GM21576 (cell line): ENCODE measurements around the gene GOLGA7B.
A peak's percentile ranks its signal among the peaks of the same experiment; 100 is the strongest.

Source experiments
- ATAC-seq: cut with Tn5 transposase; IDR thresholded peaks from one replicate; pipeline ENCODE4 v1.9.1; 2021; ENCODE audit warnings: mild to moderate bottlenecking, moderate library complexity; ENCODE audit not compliant: unreplicated experiment

The GOLGA7B gene

DNA sequence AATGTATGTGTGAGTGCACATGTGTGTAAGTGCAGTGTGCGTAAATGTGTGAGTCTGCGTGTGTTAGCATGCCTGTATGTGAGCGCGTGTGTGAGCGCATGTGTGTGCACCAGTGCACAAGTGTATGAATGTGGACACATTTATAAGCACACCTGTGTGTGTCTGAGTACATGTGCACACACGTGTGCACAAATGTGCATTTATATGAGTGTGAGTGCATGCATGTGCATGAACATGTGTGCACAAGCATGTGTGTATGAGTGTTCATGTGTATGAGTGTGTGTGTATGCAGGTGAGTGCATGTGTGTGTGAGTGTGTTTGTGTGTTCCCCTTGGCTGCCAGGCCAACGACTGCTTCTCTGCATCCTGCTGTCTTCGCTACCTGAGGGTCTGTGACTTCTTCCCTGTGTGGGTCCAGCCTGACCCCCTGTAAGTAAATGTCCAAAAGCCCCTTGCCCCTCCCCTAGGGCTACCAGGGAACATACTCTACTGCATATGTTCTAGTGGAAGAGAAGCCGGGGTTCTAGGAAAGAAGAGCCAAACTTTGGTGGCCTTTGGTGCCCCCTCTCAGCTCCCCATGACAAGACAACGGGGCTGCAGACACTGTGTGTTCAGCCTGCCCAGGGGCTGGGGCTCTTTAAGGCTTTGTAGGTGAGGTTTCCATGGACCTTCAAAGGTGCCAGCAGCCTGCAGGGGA, 17.0 kb downstream of the GOLGA7B start:
- ATAC-seq, result no peak

DNA sequence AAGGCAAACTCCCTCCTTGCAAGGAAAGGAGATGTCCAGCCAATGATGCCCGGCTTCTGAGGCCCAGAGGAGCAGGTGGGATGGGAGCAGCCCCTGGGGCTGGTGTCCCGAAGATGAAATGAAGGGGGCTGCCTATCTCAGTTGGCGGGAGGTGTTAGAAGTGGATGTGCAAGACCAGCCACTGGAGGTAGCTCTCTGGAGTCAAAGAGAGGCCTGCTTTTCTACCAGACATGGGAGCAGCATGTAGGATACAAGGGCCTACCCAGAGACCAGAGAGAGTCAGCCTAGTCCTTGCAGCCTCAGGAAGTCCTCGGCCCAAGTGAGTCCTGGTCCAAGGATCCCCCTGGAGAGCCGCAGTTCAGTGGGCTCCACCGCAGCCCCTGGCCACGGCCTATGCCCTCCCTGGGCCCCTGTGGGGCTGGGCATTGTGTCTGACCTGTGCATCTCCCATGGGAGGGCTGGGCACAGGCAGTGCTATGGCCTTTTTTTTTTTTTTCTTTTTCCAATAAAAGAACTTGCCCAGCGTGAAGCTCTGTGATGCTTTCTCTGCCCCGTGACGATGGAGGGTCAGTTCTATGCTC, 17.7 kb downstream of the GOLGA7B start:
- ATAC-seq, result no peak

DNA sequence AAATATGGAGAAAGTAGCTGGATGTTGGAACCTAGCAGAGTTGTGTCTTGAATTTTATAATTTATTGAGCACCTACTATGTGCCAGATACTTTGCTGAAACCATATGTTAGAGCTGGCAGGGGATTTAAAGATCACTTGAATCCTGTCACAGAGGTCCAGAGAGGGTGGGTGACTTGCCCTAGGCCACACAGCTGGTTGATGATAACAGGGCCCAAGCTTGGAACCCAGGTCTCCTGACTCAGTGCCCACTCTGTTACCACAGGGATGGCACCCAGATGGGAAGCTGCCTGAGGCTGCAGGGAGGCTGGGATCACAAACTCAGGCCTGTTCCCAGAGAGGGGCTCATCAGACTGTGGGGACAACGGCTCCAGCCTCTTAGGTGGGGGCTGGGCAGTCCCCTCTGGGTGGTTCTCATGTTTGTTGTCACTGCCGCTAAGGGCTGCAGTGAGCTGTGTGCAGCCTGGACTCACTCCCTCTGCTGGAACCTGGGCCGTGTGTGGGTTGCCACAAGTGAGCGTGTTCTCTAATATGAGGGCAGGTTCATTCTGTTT, 18.6 kb downstream of the GOLGA7B start:
- no peak for ATAC-seq

DNA sequence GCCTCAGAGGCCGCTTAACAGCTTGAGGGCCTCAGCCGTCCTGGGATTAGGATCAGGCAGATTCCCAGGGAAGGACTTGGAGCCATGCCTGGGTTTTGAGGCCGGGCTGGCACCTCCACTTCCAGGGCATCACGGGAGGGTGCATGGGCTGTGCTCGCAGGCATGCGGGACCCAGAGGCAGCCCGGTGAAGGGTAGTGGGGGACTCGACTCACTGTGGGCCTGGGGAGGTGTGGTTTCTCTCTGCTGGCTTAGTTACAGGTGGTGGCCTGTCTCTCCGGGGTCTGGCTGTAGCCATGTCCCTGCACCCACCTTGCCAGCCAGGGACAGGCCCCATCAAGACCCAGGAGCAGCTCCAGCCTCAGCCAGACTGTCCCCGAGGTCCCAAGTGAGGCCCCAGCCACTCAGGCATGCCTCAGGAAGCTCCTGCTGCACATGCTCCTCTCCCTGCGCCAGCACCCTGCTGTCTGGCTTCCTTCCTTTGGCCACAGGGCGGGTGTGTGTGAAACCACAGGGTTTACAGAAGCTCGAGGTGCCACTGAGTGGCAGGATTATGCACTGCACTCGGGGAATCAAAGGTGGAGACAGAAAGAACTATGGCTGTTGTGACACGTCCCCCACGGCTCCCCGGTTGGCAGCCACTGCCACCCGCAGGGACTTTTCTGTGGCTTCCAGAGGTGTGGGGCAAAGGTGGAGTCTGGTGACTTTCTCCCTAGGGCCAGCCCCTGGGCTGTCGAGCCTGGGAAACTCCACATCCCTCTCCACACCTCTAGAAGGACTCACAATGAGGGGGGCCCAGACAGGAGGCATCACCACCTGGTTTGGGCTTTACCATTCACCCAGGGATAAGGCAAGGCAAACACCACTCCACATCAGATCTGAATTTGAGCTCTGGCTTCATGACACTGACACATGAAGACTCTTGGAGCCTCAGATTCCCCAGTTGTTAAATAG, 19.7 kb downstream of the GOLGA7B start:
- ATAC-seq, result peak; percentile 92

DNA sequence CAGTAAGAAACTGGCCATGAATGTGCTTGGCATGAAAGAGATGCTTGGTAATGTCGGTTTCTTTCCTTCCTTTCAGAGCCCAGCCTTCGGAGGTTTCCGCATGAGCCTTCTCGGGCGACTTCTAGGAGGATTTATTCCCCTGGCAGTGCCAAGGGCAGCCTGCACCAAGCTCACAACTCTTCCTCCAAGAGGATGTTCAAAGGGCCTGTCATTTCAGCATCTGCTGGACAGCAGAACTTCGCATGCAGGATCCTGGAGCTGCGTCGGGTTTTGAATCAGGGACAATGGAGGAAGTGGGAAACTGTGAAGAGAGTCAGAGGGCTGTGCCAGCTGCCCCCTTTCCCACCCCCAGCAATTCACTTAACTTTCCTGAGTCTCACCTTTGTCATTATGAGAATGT, 21.3 kb downstream of the GOLGA7B start:
- ATAC-seq, result no peak

DNA sequence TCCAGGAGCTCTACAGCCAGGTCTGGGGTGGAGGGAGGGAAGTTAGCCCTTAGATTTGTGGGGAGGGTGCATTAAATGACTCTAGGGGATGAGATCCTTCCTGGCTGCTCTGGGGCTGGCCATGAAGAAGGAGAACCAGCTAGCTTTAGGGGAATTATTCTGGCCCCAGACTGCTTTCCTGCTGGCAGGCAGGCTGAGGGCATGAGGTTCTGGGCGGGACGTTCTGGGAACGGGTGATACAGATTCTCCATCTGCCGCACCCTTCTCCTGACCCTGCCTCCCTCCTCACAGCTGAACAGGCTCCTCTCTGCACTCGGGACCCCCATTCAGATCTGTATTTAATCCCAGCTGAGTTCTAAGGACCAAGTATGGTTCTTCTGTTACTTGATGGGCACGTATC, 23.9 kb downstream of the GOLGA7B start:
- no peak for ATAC-seq

DNA sequence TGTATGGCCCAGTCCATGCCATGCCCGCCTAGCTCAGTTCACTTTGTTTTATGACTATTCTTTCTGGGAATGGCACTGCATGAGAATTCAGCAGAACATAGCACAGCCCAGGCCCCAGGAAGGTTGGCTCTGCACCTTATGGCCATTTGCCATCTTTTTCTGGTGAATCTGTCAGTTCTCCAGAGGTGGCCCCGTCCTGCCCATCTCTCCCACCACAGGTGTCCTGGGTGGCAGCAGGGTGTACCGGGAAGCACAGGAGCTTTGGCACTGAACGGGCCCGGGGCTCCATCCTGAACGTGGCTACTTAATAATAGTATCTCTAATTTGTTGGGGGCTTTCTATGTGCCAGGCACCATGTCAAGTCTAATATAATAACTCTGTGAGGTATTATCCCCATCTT, 24.7 kb downstream of the GOLGA7B start:
- ATAC-seq, result no peak

DNA sequence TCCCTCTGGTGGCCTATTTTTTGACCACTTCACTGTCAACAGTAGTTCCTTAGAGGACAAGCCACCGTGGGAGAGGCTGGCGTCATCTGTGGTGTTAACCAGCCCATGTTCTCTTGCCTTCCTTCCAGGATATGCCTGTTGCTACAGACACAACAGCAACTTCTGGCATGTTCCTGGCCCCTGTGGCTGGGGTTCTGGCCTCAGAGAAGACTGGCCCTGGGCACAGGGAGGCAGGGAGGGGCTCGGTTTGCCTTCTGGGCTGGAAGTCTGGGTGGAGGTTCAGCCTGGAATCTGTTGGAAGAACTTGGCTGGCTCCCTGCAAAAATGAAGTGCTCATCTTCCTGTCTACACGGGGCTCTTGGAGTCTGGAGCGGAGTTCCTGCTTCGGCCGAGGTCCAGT, 25.7 kb downstream of the GOLGA7B start:
- no peak for ATAC-seq

DNA sequence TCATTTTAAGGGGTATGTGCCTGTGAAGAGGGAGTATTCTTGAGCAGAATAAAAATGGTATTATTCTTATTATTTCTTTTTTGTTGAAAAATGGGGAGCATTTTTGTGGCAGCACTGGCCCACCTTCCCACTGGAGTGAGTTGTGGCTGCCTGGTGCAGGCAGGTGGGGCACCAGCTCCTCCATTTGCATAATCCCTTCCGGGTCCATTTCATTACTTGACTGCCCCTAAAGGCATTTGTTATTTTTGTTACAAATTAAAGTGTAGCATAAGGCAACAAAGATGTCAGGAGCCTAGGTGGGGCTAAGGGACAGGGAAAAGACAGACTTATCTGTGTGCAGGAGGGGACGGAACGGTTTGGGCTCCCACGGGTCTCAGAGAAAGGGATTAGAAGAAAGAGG, 26.8 kb downstream of the GOLGA7B start:
- no peak for ATAC-seq

DNA sequence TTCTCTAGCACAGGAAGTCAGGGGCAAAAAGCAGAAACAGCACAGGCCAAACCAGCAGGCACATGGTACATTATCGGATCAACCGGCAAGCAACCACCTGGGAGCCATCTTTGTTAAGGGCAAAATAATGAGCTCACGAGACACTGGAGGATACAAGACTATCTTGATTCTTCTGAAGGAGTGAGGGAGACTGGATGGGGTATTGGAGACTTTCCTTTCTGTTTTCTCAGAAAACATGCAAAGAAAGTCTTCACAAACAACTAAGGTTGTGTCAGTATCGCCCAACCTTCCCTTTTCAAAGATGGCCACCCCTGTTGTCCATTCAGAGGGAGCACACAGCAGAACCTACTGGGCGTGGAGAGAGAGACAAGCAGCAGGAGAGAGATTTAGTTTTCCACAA, 29.6 kb downstream of the GOLGA7B start:
- ATAC-seq, result no peak

DNA sequence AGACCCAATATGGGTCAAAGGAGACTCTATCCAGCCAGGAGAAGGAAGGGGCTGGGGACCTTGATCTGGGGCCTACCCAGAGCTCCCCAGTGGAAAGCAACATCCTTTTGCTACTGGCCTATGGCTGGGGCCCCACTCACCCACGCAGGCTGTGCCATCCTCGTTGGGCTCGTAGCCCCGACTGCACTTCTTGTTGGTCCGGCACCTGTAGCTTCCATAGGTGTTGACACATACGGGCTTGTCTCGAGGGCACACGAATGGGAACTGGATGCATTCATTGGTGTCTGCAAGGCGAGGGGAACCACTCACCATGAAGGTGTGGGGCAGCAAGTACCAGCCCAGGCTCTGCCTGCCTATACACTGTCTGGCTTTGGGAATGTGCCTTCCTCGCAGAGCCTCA, 30.5 kb downstream of the GOLGA7B start:
- ATAC-seq, result no peak

DNA sequence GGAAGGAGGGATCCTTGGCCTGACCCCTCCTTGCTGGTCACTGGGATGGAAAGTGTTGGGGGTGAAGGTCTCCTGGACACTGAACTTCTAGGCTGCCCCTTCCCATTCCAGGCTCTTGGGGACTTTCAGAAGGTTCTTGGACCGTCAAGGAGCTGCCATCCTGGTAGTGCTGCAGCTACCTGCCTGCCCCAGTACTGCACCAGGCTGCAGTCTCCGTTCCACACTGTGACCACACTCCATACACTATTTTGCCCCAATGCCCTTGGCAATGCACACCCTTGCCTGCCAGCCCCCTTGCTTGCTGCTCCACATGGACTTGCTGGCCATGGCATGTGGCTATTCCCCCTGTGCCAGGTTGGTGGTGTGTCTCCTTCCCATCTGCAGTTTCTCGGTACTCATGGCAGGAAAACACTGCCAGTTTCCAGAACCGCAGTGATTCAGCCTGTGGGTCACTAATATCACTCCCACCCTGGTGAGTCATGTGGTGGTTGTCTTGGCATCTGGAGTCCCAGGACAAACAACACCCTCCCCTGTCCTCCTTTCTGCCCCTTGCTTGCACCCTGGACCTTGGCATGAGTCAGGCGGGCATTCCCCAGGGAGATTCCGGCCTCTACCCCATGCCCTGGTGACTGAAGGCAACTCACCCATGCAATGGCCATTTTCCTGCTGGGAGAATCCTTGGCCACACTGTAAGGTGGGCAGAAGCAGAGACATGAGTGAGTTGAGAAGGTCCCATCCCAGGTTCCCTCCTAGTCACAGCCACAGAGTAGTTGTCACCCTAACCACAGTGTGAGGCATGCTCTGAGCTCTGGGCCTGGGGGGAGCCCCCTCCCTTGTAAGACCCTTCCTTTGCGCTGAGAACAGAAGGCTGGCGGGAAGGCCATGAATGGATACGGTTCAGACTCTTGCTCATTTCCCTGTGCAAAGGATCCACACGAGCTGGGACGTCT, 32.8 kb downstream of the GOLGA7B start:
- no peak for ATAC-seq

DNA sequence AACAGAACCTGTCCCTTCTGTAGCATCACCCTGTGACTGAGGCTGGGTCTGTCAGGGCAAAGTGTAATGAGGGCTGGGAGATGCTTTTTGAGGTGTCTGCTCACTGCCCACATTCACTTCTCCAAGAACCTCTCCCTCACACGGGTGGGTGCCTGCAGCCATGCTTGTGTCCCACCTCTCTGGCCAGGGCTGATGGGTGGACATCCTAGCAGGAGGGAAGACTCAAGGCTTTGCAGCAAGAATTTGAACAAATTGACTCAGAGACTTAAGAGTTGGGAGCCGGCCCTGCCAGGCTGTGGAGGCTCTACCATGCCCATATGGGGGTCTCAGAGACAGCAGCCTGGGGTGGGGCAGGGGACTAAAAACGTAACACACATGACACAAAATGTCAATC, 33.4 kb downstream of the GOLGA7B start:
- no peak for ATAC-seq

DNA sequence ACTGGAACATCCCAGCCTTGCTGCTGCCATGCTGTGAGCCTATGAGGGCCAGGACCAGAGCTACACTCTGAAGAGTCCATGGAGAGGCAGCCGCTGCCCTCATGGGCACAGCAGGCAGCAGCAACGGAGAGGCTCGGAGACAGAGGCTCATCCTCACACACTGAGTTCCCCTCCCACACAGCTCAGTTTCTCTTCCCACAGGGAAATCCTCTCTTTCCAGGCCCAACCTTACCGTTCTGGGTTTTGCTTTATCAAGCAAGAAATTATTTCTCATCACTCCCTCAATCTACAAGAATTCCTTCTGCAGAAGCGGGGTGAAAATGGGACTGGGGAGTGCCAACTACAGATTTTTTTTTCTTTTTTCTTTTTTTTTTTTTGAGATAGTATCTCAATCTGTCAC, 36.6 kb downstream of the GOLGA7B start:
- no peak for ATAC-seq

DNA sequence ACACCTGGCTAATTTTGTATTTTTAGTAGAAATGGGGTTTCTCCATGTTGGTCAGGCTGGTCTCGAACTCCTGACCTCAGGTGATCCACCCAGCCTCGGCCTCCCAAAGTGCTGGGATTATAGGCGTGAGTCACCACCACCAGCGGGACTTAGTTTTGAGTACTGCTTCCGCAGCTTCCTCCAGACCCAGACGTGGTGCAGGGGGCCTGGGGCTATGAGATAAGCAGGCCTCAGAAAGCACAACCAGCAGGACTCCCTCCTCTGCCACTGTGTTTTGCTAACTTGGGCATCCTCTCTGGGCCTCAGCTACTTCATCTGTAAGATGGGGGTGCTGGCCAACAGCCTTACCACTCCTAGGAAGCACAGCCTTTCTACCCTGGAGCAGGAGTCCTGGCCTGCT, 37.8 kb downstream of the GOLGA7B start:
- no peak for ATAC-seq

DNA sequence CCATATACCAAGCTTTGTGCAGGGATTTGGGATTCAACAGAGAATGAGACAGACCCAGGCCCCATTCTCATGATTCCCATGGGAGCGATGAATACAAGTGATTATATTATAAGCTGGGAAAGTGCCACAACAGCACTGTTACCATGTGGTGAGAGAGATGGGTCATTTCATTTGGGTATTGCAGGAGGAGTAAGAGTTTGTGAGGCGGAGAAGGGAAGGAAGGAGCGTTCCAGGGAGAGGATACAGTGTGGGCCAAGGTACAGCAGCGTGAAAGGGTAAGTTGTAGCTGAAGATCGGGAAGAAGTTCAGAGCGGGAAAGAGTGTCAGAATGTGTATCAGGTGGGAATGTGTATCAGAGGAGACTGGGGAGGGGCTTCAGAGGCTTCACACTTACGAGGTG, 38.5 kb downstream of the GOLGA7B start:
- no peak for ATAC-seq

DNA sequence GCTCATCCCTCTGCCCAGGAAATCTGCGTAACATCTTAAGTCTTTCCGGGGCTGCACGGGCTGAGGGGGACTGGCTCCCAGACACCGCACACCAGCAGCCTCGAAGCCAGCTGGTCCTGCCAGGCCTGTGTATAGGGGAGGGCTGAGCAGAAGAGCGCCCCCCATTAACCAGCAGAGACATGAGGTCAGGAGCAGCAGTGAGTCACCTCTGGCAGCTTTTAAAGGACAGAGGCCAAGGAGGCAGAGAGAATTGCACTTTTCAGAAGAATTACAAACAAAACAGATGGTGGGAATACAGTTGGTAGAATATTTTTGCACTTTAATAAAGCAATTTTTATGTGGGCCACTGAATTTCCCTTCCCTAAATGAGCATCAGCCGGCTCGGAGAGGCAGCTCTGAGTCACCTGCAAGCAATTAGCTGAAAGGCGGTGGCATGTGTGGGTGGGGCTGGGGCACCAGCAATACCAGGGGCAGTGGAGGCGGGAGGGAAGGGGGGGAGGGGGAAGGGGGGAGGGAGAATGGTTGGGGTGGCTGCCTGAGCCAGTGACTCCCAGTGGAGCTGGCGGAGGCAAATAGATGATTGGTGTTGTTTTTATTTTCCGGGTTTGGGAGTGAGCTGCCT, 39.1 kb downstream of the GOLGA7B start:
- no peak for ATAC-seq

DNA sequence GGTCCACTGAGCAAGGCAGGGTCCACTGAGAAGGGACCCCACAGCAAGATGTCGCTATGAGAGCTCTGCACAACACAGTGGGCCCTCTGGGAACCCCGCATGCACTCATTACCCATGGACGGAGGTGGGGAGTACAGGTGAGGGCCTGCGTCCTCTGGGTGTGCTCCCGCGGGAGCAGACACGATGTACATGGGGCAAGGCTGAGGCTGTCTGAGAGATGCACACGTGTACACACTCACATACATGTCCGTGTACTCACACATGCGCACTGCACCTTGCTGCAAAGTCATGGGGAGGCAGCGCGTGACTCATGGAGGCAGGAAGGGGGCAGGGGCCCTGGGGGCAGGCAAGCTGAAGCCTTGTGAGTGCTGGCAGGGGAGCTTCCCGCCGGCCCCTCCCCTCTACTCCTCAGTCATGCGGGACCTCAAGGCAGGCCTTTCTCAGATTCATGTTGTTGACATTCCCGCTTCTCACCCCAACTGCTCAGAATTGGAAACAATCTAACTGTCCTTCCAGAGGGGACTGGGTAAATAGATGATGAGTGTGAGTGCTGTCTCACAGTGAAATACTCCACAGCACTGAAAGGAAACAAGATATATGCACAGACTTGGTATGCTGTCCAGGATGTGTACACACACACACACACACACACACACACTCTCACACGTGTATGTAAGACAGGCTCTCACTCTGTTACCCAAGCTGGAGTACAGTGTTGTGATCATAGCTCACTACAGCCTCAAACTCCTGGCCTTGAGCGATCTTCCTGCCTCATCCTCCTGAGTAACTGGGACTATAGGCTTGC, 40.0 kb downstream of the GOLGA7B start:
- ATAC-seq, result no peak

DNA sequence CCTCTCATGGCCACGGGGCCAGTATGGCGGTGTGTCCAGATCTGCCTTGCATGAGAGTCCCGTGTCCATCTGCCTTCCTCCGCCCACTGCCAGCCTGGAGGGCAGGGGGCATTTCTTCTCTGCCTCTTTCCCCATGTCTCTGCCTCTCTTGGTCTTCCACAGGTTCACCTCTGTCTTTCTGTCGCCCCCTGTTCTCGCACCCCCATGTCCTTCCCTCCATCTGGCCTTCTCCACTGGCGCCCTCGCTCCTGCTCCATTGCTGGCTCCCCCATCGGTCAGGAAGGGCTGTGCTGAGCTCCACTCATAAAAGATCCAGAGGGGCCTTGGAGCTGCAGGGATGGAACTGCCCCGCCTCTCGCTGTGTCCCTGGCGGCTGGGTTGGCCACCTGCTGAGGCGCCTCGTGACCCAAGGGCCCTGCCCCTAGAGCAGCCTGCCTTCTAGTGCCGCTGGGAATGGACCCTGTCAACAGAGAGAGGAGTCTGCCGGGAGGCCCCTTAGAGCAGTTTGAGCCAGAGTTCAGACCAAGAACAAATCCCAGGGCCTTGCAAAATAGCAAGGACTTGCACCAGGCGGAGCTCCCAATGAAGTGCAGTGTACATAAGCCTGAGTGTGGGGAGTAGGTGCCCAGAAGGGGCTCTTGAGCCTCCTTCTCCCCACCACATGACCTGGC, 42.0 kb downstream of the GOLGA7B start:
- no peak for ATAC-seq
